Chondrocyte (in vitro differentiated cells): ENCODE results near the gene PEAK1. TPM values are rescaled to one million over a fixed set of nuclear protein-coding genes. Genes with fewer than 3 reads are reported as not detected.
"Not testable (repeated sequence)": the region's sequence is repeated elsewhere in the genome, so short reads cannot be mapped to it uniquely, and the experiment has no call there.

ENCODE experiments used
- DNase-seq: peaks from one replicate; pipeline ENCODE4 v3.0.0; 2021; ENCODE audit warnings: mixed read lengths, low spot score
- H3K27ac Mint-ChIP-seq: one replicate; pipeline ENCODE4 v1.8.0; 2021; ENCODE audit warnings: mild to moderate bottlenecking, moderate library complexity, mixed read lengths; ENCODE audit not compliant: unreplicated experiment
- H3K27me3 Mint-ChIP-seq: 2 replicates; pipeline ENCODE4 v1.8.0; 2021; ENCODE audit warnings: low read depth, mixed read lengths
- H3K36me3 Mint-ChIP-seq: 2 replicates; pipeline ENCODE4 v1.8.0; 2021; ENCODE audit warnings: low read depth, mixed read lengths
- H3K4me1 Mint-ChIP-seq: 2 replicates; pipeline ENCODE4 v1.8.0; 2021; ENCODE audit warnings: low read depth, mild to moderate bottlenecking, mixed read lengths
- H3K4me3 Mint-ChIP-seq: one replicate; pipeline ENCODE4 v1.8.0; 2021; ENCODE audit warnings: mild to moderate bottlenecking, moderate library complexity, mixed read lengths; ENCODE audit not compliant: unreplicated experiment
- H3K9me3 Mint-ChIP-seq: 2 replicates; pipeline ENCODE4 v1.8.0; 2021; ENCODE audit warnings: low read depth, mixed read lengths
- total RNA-seq: library from RNA; stranded (reverse); gene quantifications from 3 replicates; pipeline ENCODE4 v1.2.1, GENCODE V29; 2021
- TF ChIP-seq, protein P1 (sequence below): fragments of 200-600 bp; sonication (generic); IDR thresholded peaks from 2 replicates; pipeline ENCODE4 v1.5.0; 2021; ENCODE audit warnings: antibody characterized with exemption, mild to moderate bottlenecking, moderate library complexity

PEAK1 gene
- total RNA-seq, 1 donor from 2014 or later, result 143 TPM

DNA sequence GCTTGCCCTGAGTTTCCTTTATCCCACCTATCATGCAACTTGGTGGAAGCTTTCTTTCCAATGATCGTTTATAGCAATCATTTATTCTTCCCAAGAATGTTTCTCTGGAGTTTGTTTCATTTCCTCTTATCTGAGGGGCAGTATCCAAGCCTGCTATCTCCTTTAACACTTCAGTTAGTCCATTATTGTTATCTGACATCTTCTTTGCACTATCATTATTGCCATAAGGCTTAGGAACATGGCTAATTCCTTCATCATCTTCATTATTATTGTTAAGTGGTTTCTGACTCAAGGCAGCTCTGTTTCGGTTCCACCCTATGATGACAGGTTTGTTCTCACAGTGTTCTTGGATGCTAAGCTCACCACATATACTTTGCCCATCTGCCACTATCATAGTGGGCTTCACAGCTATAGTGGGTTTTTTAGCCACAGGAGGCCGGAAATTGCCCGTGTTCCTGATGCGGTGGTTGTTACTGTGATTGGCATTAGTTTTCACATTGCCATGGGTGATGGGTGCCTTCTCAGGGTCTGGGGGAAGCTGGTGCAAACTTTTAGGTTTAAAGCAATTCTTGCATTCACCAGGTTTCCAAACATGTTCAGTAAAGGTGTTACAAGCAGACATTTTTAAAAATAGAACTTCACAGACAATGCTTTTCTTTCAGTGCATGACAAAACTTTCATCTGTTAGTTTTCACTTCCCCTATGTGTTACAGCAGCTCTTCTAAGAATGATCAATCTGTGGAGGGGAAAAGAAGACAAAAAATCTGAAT is 238.4 kb downstream of the PEAK1 start:
- H3K27me3 Mint-ChIP-seq, result no peaks in the 10 kb centered on the region
- TF ChIP-seq, protein P1, sequence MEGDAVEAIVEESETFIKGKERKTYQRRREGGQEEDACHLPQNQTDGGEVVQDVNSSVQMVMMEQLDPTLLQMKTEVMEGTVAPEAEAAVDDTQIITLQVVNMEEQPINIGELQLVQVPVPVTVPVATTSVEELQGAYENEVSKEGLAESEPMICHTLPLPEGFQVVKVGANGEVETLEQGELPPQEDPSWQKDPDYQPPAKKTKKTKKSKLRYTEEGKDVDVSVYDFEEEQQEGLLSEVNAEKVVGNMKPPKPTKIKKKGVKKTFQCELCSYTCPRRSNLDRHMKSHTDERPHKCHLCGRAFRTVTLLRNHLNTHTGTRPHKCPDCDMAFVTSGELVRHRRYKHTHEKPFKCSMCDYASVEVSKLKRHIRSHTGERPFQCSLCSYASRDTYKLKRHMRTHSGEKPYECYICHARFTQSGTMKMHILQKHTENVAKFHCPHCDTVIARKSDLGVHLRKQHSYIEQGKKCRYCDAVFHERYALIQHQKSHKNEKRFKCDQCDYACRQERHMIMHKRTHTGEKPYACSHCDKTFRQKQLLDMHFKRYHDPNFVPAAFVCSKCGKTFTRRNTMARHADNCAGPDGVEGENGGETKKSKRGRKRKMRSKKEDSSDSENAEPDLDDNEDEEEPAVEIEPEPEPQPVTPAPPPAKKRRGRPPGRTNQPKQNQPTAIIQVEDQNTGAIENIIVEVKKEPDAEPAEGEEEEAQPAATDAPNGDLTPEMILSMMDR, result no peak
- no peaks in the 10 kb centered on the region for H3K9me3 Mint-ChIP-seq
- H3K4me3 Mint-ChIP-seq, result no peak overlapping the region
- no peak overlapping the region for H3K27ac Mint-ChIP-seq
- H3K4me1 Mint-ChIP-seq, result peaks cover 17% of the 10 kb centered on the region
- no peak for DNase-seq
- H3K36me3 Mint-ChIP-seq, result peaks cover 27% of the 10 kb centered on the region

DNA sequence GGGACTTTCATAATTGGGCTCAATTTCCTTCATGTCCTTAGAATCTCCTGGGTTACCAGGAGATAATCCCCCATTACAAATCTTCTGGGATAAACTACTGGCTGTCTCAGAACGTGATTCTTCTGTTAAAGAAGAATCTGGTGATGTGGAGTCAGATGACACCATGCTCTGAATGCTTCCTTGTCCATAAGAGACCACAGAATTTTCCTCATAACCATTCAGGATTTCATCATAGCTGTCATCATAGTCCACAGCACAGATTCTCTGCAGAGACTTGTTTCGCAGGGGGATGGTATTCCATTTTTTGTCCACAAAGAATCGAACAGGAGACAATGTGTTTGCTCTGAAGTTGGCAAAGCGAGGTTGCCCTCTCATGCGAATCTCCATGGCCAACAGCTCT is 239.1 kb downstream of the PEAK1 start:
- H3K27ac Mint-ChIP-seq, result no peak overlapping the region
- TF ChIP-seq, protein P1, result no peak
- no peaks in the 10 kb centered on the region for H3K27me3 Mint-ChIP-seq
- no peak overlapping the region for H3K4me3 Mint-ChIP-seq
- peaks cover 27% of the 10 kb centered on the region for H3K36me3 Mint-ChIP-seq
- no peaks in the 10 kb centered on the region for H3K9me3 Mint-ChIP-seq
- peaks cover 14% of the 10 kb centered on the region for H3K4me1 Mint-ChIP-seq
- DNase-seq, result no peak

DNA sequence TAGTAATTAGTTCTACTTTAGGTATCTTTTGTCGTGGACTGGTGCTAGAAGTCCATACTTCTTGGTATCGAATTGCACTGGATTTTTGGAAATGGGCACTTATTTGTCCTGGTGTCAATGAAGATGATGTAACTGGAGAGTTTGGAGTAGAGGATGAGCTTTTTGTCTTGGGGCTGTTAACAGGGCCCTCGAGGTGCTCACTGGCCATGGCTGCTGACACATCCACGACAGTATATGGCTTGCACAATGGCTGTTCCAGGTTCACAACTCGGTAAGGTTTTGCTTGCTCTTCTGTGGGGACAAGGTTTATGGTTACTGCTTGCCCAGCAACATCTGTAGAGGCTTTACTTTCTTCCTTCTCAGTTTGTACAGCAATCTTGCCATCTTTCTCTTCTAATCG is 239.6 kb downstream of the PEAK1 start:
- TF ChIP-seq, protein P1, result no peak
- DNase-seq, result no peak
- no peaks in the 10 kb centered on the region for H3K27me3 Mint-ChIP-seq
- no peak overlapping the region for H3K4me3 Mint-ChIP-seq
- no peaks in the 10 kb centered on the region for H3K9me3 Mint-ChIP-seq
- H3K27ac Mint-ChIP-seq, result no peak overlapping the region
- peaks cover 27% of the 10 kb centered on the region for H3K36me3 Mint-ChIP-seq
- peaks cover 10% of the 10 kb centered on the region for H3K4me1 Mint-ChIP-seq

DNA sequence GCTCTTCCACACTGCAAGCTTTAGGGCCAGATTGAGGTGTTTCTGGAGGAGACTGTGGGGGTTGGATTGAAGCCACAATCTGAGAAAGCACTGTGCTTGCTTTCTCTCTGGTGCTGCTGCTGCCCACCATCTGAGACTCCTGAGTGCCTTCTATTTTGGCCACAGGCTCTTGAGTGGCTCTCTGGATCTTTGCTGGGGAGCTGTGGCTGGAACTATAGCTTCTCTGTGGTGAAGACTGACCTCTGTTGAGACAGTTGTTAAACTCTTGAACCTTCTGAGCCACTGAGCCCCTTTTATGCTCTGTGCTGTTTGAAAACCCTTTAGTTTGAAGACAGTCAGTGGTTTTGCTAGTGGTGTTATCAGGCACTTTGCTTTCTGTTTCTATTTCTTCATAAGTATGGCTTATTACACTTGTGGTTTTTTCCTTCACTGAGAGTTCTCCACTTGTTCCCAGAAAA is 240.3 kb downstream of the PEAK1 start:
- peaks cover 27% of the 10 kb centered on the region for H3K36me3 Mint-ChIP-seq
- no peaks in the 10 kb centered on the region for H3K27me3 Mint-ChIP-seq
- no peak overlapping the region for H3K4me3 Mint-ChIP-seq
- peaks cover 8% of the 10 kb centered on the region for H3K4me1 Mint-ChIP-seq
- no peak overlapping the region for H3K27ac Mint-ChIP-seq
- no peak for DNase-seq
- TF ChIP-seq, protein P1, result no peak
- no peaks in the 10 kb centered on the region for H3K9me3 Mint-ChIP-seq

DNA sequence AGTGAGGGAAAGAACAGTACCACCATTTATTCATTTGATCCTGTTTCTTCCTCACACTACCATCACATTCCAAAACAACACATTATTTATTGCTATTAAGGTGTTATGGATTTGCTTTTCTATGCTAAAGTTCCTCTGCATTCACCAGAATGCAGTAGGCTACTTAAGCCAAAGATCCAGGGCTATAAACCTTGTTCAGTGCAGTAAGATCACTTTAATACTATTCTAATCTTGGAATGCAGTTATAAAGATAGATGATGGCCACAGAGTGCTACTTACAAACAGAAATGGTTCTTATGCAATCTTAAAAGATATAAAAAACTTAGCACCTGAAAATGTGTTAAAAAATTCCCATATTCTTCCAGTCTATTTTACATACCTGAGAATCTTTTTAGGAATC is 241.5 kb downstream of the PEAK1 start:
- Mint-ChIP-seq H3K4me1 (peaks cover 12% of the 10 kb centered on the region), H3K27me3 (no peaks in the 10 kb centered on the region), H3K27ac (no peak overlapping the region), H3K36me3 (peaks cover 30% of the 10 kb centered on the region), H3K4me3 (no peak overlapping the region), H3K9me3 (no peaks in the 10 kb centered on the region)
- DNase-seq, result no peak
- TF ChIP-seq, protein P1, result no peak

DNA sequence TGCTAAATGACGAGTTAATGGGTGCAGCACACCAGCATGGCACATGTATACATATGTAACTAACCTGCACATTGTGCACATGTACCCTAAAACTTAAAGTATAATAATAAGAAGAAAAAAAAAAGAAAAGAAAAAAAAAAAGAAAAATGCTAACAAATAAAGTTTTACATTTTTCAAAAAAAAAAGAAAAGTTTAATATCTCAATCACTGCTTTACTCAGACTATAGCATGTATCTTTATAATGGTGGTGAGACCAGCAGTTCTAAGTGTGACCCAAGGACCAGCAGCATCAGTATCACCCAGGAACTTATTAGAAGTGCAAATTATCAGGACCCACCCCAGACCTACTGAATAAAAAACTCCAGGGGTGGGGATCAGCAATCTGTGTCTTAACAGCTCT is 243.8 kb downstream of the PEAK1 start:
- H3K9me3 Mint-ChIP-seq, H3K27ac Mint-ChIP-seq, H3K4me3 Mint-ChIP-seq, H3K27me3 Mint-ChIP-seq, DNase-seq: not testable (repeated sequence)
- H3K4me1 Mint-ChIP-seq, result peaks cover 17% of the 10 kb centered on the region
- H3K36me3 Mint-ChIP-seq, result peaks cover 26% of the 10 kb centered on the region
